AG10803 (cell line): ENCODE data around the gene AACS.

ENCODE experiments used
- DNase-seq: peaks from one replicate; pipeline ENCODE4 v3.0.0; 2010; ENCODE audit warnings: low read depth
- H3K4me3 ChIP-seq: 2 replicates; pipeline ENCODE4 v1.5.1; 2011; ENCODE audit warnings: mild to moderate bottlenecking, low read length, control low read depth
- CTCF ChIP-seq: conservative IDR thresholded peaks from 2 replicates; pipeline ENCODE4 v1.5.1; 2011; ENCODE audit warnings: mild to moderate bottlenecking, low read length, control low read depth, inconsistent platforms

The AACS gene

DNA sequence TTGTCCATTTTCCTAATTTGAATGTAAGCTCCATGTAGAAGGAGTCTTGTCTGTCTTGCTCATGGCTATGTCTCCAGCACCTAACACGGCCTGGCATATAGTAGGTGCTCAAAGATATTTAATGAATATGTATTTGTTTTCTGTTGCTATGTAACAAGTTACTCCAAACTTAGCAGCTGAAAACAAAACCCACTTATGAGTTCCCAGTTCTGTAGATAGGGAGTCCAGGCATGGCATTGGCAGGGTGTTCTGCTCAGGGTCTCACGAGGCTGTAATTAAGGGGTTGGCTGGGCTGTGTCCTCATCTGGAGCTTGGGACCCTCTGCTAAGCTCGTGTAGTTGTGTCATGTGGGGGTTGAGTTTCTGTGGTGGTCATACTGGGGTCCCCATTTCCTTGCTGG lies 106.0 kb downstream of the AACS start:
- H3K4me3 ChIP-seq = no peak overlapping the region
- TF ChIP-seq CTCF = no peak
- no peak for DNase-seq

- DNase-seq = no peak
- no peak overlapping the region for H3K4me3 ChIP-seq
- TF ChIP-seq CTCF = no peak
Measured at GRCh38 chr12:125172231-125172850, 107.1 kb downstream of the AACS start.

- TF ChIP-seq CTCF = no peak
- H3K4me3 ChIP-seq = no peak overlapping the region
- no peak for DNase-seq
Measured at GRCh38 chr12:125175576-125175975, 110.3 kb downstream of the AACS start.

DNA sequence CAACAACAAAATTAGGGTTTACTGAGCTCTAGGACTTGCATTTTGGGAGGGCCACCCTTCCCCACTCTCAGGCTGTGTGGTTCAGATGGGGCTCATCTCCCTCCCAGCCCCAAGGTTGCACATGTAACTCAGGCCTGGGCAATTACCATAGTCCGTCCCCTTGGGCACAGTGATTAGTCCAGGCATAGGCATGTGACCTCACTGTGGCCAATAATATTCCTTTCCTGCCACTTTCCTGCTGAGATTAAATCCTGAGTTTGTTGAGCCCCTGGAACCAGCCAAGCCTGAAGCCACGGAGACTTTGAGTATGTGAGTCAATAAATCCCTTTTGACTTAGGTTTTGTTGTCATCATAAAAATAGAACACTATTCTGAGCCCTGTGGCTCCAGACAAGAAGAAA lies 113.0 kb downstream of the AACS start:
- H3K4me3 ChIP-seq = no peak overlapping the region
- no peak for DNase-seq
- TF ChIP-seq CTCF = no peak

GRCh38 chr12:125180144-125180543 lies 114.9 kb downstream of the AACS start:
- no peak for DNase-seq
- no peak overlapping the region for H3K4me3 ChIP-seq
- no peak for TF ChIP-seq CTCF

- no peak for TF ChIP-seq CTCF
- no peak for DNase-seq
- no peak overlapping the region for H3K4me3 ChIP-seq
Measured at GRCh38 chr12:125181107-125181506, 115.9 kb downstream of the AACS start.

- peak; percentile 96 for TF ChIP-seq CTCF
- no peak overlapping the region for H3K4me3 ChIP-seq
- peak; percentile 66 for DNase-seq
Measured at GRCh38 chr12:125183187-125184067, 118.2 kb downstream of the AACS start.
